Astrocyte (in vitro differentiated cells and primary cell): Measurements from ENCODE around the gene PPL. TPM values are rescaled to one million over a fixed set of nuclear protein-coding genes. Genes with fewer than 3 reads are reported as not detected.

Experiments
- DNase-seq: peaks from one replicate; pipeline ENCODE4 v3.0.0-alpha.2; 2010; ENCODE audit warnings: low read depth
- FAIRE-seq: peaks from 2 replicates; lab custom pipeline; 2011; peaks lifted over from hg19 to GRCh38; lab: Jason Lieb, UNC
- H2AFZ ChIP-seq: 2 replicates; pipeline ENCODE4 v1.6.0; 2012; ENCODE audit warnings: low read depth, low read length, inconsistent platforms
- H3K27ac ChIP-seq: 2 replicates; pipeline ENCODE4 v1.5.1; 2011; ENCODE audit warnings: low read depth, low read length, inconsistent platforms
- H3K27me3 ChIP-seq: 2 replicates; pipeline ENCODE4 v1.6.0; 2011; ENCODE audit warnings: low read length, inconsistent platforms; ENCODE audit not compliant: insufficient read depth
- H3K36me3 ChIP-seq: 2 replicates; pipeline ENCODE4 v1.5.1; 2011; ENCODE audit warnings: low read length, inconsistent platforms; ENCODE audit not compliant: insufficient read depth
- H3K4me1 ChIP-seq: 2 replicates; pipeline ENCODE4 v1.5.1; 2011; ENCODE audit warnings: low read length, inconsistent platforms; ENCODE audit not compliant: insufficient read depth
- H3K4me2 ChIP-seq: 2 replicates; pipeline ENCODE4 v1.6.0; 2012; ENCODE audit warnings: low read length, inconsistent platforms
- H3K4me3 ChIP-seq: 2 replicates; pipeline ENCODE4 v1.5.1; 2011; ENCODE audit warnings: low read depth, mild to moderate bottlenecking, low read length, inconsistent platforms; ENCODE audit not compliant: insufficient read depth
- H3K79me2 ChIP-seq: 2 replicates; pipeline ENCODE4 v1.6.0; 2012; ENCODE audit warnings: mild to moderate bottlenecking, low read length, inconsistent platforms; ENCODE audit not compliant: insufficient read depth
- H3K9ac ChIP-seq: 2 replicates; pipeline ENCODE4 v1.6.0; 2012; ENCODE audit warnings: mild to moderate bottlenecking, low read length, inconsistent platforms
- H3K9me3 ChIP-seq: 2 replicates; pipeline ENCODE4 v1.5.1; 2012; ENCODE audit warnings: low read depth, mild to moderate bottlenecking, low read length, inconsistent platforms; ENCODE audit not compliant: insufficient read depth
- H4K20me1 ChIP-seq: 2 replicates; pipeline ENCODE4 v1.6.0; 2012; ENCODE audit warnings: low read length, inconsistent platforms; ENCODE audit not compliant: insufficient read depth
- H3K27ac Mint-ChIP-seq: one replicate; pipeline ENCODE4 v1.8.0; 2021; ENCODE audit warnings: mild to moderate bottlenecking, mixed read lengths; ENCODE audit not compliant: unreplicated experiment
- H3K27me3 Mint-ChIP-seq: one replicate; pipeline ENCODE4 v1.8.0; 2021; ENCODE audit warnings: low read depth, mixed read lengths; ENCODE audit not compliant: unreplicated experiment
- H3K36me3 Mint-ChIP-seq: one replicate; pipeline ENCODE4 v1.8.0; 2021; ENCODE audit warnings: low read depth, mixed read lengths; ENCODE audit not compliant: unreplicated experiment
- H3K4me1 Mint-ChIP-seq: one replicate; pipeline ENCODE4 v1.8.0; 2021; ENCODE audit warnings: low read depth, mixed read lengths; ENCODE audit not compliant: unreplicated experiment
- H3K4me3 Mint-ChIP-seq: one replicate; pipeline ENCODE4 v1.8.0; 2021; ENCODE audit warnings: mild to moderate bottlenecking, moderate library complexity, mixed read lengths; ENCODE audit not compliant: unreplicated experiment
- H3K9me3 Mint-ChIP-seq: one replicate; pipeline ENCODE4 v1.8.0; 2021; ENCODE audit warnings: mild to moderate bottlenecking, mixed read lengths; ENCODE audit not compliant: unreplicated experiment
- CTCF ChIP-seq: IDR thresholded peaks from 2 replicates; pipeline ENCODE4 v1.5.1; 2011; ENCODE audit warnings: low read depth, mild to moderate bottlenecking, inconsistent platforms, low read length, moderate library complexity; ENCODE audit not compliant: insufficient read depth
- EZH2 ChIP-seq: IDR thresholded peaks from 2 replicates; pipeline ENCODE4 v1.6.1; 2012; ENCODE audit warnings: mild to moderate bottlenecking, low read length, inconsistent platforms; ENCODE audit not compliant: insufficient read depth
- total RNA-seq: library from RNA; stranded (reverse); gene quantifications from 2 replicates; pipeline ENCODE4 v1.2.1, GENCODE V29; 2021

The PPL gene
- total RNA-seq, 1 donor from 2014 or later, result 12.3 TPM

GRCh38 chr16:4871071-4871470, 65.9 kb downstream of the PPL start:
- H3K36me3 Mint-ChIP-seq, result peaks cover 37% of the 10 kb centered on the region
- H3K27me3 Mint-ChIP-seq, result no peaks in the 10 kb centered on the region

GRCh38 chr16:4870138-4870671, 66.7 kb downstream of the PPL start:
- no peak for FAIRE-seq

More at GRCh38 chr16:4871071-4871470, 65.9 kb downstream of the PPL start:
- no peak overlapping the region for H3K4me3 Mint-ChIP-seq
- H3K4me2 ChIP-seq, result no peak overlapping the region
- peaks cover 47% of the 10 kb centered on the region for H3K79me2 ChIP-seq
- no peak overlapping the region for H2AFZ ChIP-seq
- H3K9me3 ChIP-seq, result no peaks in the 10 kb centered on the region
- no peaks in the 10 kb centered on the region for H3K9me3 Mint-ChIP-seq
- peaks cover 43% of the 10 kb centered on the region for H3K36me3 ChIP-seq
- no peaks in the 10 kb centered on the region for H3K27me3 ChIP-seq
- peaks cover 16% of the 10 kb centered on the region for H3K4me1 Mint-ChIP-seq
- no peak overlapping the region for H3K27ac ChIP-seq
- TF ChIP-seq CTCF (no peak), EZH2 (no peak)
- H3K4me3 ChIP-seq, result no peak overlapping the region
- no peak overlapping the region for H3K27ac Mint-ChIP-seq
- FAIRE-seq (no peak), DNase-seq (no peak)
- H3K4me1 ChIP-seq, result no peaks in the 10 kb centered on the region
- no peak overlapping the region for H3K9ac ChIP-seq
- H4K20me1 ChIP-seq, result peaks cover 74% of the 10 kb centered on the region

More at GRCh38 chr16:4870138-4870671, 66.7 kb downstream of the PPL start:
- H3K4me2 ChIP-seq, result no peak overlapping the region
- Mint-ChIP-seq H3K27me3 (no peaks in the 10 kb centered on the region), H3K4me3 (no peak overlapping the region), H3K9me3 (no peaks in the 10 kb centered on the region), H3K27ac (no peak overlapping the region), H3K36me3 (peaks cover 31% of the 10 kb centered on the region), H3K4me1 (peaks cover 16% of the 10 kb centered on the region)
- H2AFZ ChIP-seq, result no peak overlapping the region
- no peaks in the 10 kb centered on the region for H3K27me3 ChIP-seq
- H3K4me3 ChIP-seq, result no peak overlapping the region
- no peaks in the 10 kb centered on the region for H3K4me1 ChIP-seq
- peaks cover 75% of the 10 kb centered on the region for H4K20me1 ChIP-seq
- H3K79me2 ChIP-seq, result peaks cover 51% of the 10 kb centered on the region
- peaks cover 38% of the 10 kb centered on the region for H3K36me3 ChIP-seq
- TF ChIP-seq EZH2, result no peak
- no peak for TF ChIP-seq CTCF
- no peak for DNase-seq
- H3K9ac ChIP-seq, result no peak overlapping the region
- no peaks in the 10 kb centered on the region for H3K9me3 ChIP-seq
- no peak overlapping the region for H3K27ac ChIP-seq
